Smooth muscle cell (in vitro differentiated cells): ENCODE measurements around the gene PIK3R4. TPM values are rescaled to one million over a fixed set of nuclear protein-coding genes. Genes with fewer than 3 reads are reported as not detected.

Experiments
- DNase-seq: peaks from one replicate; lab custom pipeline; 2025; ENCODE audit not compliant: unreplicated experiment; lab: John Stamatoyannopoulos, UW
- H2AFZ ChIP-seq: fragments of 200-600 bp; sonication (generic); 2 replicates; pipeline ENCODE4 v1.6.0; 2016; ENCODE audit warnings: antibody characterized with exemption, low read depth, mild to moderate bottlenecking
- H3F3A ChIP-seq: fragments of 200-600 bp; sonication (generic); 2 replicates; pipeline ENCODE4 v1.6.0; 2017; ENCODE audit warnings: antibody characterized with exemption, low read depth
- H3K27ac ChIP-seq: fragments of 200-600 bp; sonication (generic); 2 replicates; pipeline ENCODE4 v1.5.1; 2016; ENCODE audit warnings: low read depth, mild to moderate bottlenecking
- H3K27me3 ChIP-seq: fragments of 200-600 bp; sonication (generic); 2 replicates; pipeline ENCODE4 v1.6.1; 2016; ENCODE audit warnings: low read depth, mild to moderate bottlenecking
- H3K36me3 ChIP-seq: fragments of 200-600 bp; sonication (generic); 2 replicates; pipeline ENCODE4 v1.5.1; 2016; ENCODE audit warnings: low read depth
- H3K4me1 ChIP-seq: fragments of 200-600 bp; sonication (generic); 2 replicates; pipeline ENCODE4 v1.5.1; 2016; ENCODE audit warnings: low read depth
- H3K4me2 ChIP-seq: fragments of 200-600 bp; sonication (generic); 2 replicates; pipeline ENCODE4 v1.6.0; 2016; ENCODE audit warnings: mild to moderate bottlenecking
- H3K4me3 ChIP-seq: fragments of 200-600 bp; sonication (generic); 2 replicates; pipeline ENCODE4 v1.5.1; 2016; ENCODE audit warnings: mild to moderate bottlenecking
- H3K79me2 ChIP-seq: fragments of 200-600 bp; sonication (generic); 2 replicates; pipeline ENCODE4 v1.6.0; 2016; ENCODE audit warnings: low read depth, mild to moderate bottlenecking
- H3K9ac ChIP-seq: fragments of 200-600 bp; sonication (generic); 2 replicates; pipeline ENCODE4 v1.6.0; 2016; ENCODE audit warnings: low read depth
- H3K9me3 ChIP-seq: fragments of 200-600 bp; sonication (generic); replicated peaks from 2 replicates; pipeline ENCODE4 v1.5.1; 2016; ENCODE audit warnings: low read depth
- H4K20me1 ChIP-seq: fragments of 200-600 bp; sonication (generic); 2 replicates; pipeline ENCODE4 v1.6.0; 2016; ENCODE audit warnings: low read depth
- WGBS: methylation state at CpG from one replicate; pipeline ENCODE4 v1.1.7; 2016; ENCODE audit warnings: low lambda C conversion rate; 5-methylcytosine and 5-hydroxymethylcytosine counted together
- polyA plus RNA-seq: library from polyadenylated mRNA; unstranded; fragments of >200 nt; fragmentation: Nextera tagmentation; extraction: Ambion mirVana; gene quantifications from 2 replicates; pipeline ENCODE4 v1.2.1, GENCODE V29; 2016
- total RNA-seq: library from RNA; depleted of rRNA; stranded (reverse); fragments of >200 nt; gene quantifications from 2 replicates; pipeline ENCODE4 v1.2.3, GENCODE V29; 2014
- TF ChIP-seq, protein P1 (sequence below): fragments of 200-600 bp; sonication (generic); IDR thresholded peaks from 2 replicates; pipeline ENCODE4 v1.5.1; 2017; ENCODE audit warnings: borderline replicate concordance, mild to moderate bottlenecking, antibody characterized with exemption; ENCODE audit not compliant: insufficient read depth, poor library complexity, severe bottlenecking

PIK3R4 gene
- total and polyA plus RNA-seq, 2 experiments from 2014 or later = 18.3 to 46.4 TPM

DNA sequence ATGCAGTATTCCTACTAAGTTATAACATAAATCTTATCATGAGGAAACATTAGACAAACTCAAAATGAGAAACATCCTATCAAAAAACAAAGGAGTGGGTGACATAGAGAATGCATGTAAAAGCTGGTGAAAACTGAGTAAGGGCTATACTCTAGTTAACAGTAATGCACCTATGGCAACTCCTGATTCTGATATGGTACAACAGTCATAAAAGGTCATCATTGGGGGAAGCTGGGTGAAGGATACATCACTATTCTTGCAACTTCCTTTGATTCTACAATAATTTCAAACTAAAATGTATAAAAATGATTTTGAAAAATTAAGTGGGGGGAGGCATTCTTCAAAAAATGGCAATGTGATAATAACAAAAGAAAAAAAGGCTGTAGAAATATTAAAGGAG lies 6.8 kb downstream of the PIK3R4 start:
- no peak overlapping the region for H3K4me3 ChIP-seq
- no peak overlapping the region for H3K9ac ChIP-seq
- no peaks in the 10 kb centered on the region for H3K9me3 ChIP-seq
- H3K4me1 ChIP-seq = peaks cover 12% of the 10 kb centered on the region
- no peak overlapping the region for H3K27ac ChIP-seq
- H3K36me3 ChIP-seq = peaks cover 8% of the 10 kb centered on the region
- no peaks in the 10 kb centered on the region for H3K27me3 ChIP-seq
- TF ChIP-seq, protein P1, sequence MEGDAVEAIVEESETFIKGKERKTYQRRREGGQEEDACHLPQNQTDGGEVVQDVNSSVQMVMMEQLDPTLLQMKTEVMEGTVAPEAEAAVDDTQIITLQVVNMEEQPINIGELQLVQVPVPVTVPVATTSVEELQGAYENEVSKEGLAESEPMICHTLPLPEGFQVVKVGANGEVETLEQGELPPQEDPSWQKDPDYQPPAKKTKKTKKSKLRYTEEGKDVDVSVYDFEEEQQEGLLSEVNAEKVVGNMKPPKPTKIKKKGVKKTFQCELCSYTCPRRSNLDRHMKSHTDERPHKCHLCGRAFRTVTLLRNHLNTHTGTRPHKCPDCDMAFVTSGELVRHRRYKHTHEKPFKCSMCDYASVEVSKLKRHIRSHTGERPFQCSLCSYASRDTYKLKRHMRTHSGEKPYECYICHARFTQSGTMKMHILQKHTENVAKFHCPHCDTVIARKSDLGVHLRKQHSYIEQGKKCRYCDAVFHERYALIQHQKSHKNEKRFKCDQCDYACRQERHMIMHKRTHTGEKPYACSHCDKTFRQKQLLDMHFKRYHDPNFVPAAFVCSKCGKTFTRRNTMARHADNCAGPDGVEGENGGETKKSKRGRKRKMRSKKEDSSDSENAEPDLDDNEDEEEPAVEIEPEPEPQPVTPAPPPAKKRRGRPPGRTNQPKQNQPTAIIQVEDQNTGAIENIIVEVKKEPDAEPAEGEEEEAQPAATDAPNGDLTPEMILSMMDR = no peak
- no peak for DNase-seq
- H3F3A ChIP-seq = no peaks in the 10 kb centered on the region
- no peak overlapping the region for H3K4me2 ChIP-seq
- H4K20me1 ChIP-seq = no peaks in the 10 kb centered on the region
- no peak overlapping the region for H2AFZ ChIP-seq
- peaks cover 78% of the 10 kb centered on the region for H3K79me2 ChIP-seq

- no peaks in the 10 kb centered on the region for H4K20me1 ChIP-seq
- peaks cover 61% of the 10 kb centered on the region for H3K79me2 ChIP-seq
- H2AFZ ChIP-seq = no peak overlapping the region
- H3K27me3 ChIP-seq = no peaks in the 10 kb centered on the region
- no peak overlapping the region for H3K27ac ChIP-seq
- peaks cover 2% of the 10 kb centered on the region for H3K4me1 ChIP-seq
- TF ChIP-seq, protein P1 = no peak
- H3K4me3 ChIP-seq = no peak overlapping the region
- peaks cover 3% of the 10 kb centered on the region for H3K36me3 ChIP-seq
- H3K9me3 ChIP-seq = no peaks in the 10 kb centered on the region
- H3F3A ChIP-seq = no peaks in the 10 kb centered on the region
- DNase-seq = no peak
- H3K9ac ChIP-seq = no peak overlapping the region
- 97% methylated on average over 4 of the region's 4 CpGs for whole genome bisulfite sequencing
- H3K4me2 ChIP-seq = no peak overlapping the region
Measured at GRCh38 chr3:130738241-130738640, 8.4 kb downstream of the PIK3R4 start.

DNA sequence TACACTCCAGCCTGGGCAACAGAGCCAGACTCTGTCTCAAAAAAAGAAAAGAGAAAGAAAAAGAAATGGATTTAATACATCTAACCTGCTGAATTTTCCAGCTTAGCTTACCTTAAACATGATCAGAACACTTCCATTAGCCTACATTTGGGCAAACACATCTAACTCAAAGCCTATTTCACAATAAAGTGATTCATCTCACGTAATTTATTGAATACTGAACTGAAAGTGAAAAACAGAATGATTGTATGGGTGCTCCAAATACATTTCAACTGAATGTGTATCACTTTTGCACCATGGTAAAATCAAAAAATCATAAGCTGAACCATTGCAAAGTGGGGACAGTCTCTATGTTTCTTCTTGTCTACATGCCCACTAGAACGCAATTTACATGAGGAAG lies 9.0 kb downstream of the PIK3R4 start:
- DNase-seq = no peak
- no peak overlapping the region for H3K4me2 ChIP-seq
- H3K79me2 ChIP-seq = peaks cover 55% of the 10 kb centered on the region
- no peaks in the 10 kb centered on the region for H3F3A ChIP-seq
- peaks cover 3% of the 10 kb centered on the region for H3K36me3 ChIP-seq
- H3K9me3 ChIP-seq = no peaks in the 10 kb centered on the region
- H2AFZ ChIP-seq = no peak overlapping the region
- no peak overlapping the region for H3K4me3 ChIP-seq
- H4K20me1 ChIP-seq = no peaks in the 10 kb centered on the region
- H3K9ac ChIP-seq = no peak overlapping the region
- no peak overlapping the region for H3K27ac ChIP-seq
- no peaks in the 10 kb centered on the region for H3K4me1 ChIP-seq
- WGBS = 98% methylated on average over 2 of the region's 2 CpGs
- TF ChIP-seq, protein P1 = no peak
- no peaks in the 10 kb centered on the region for H3K27me3 ChIP-seq

DNA sequence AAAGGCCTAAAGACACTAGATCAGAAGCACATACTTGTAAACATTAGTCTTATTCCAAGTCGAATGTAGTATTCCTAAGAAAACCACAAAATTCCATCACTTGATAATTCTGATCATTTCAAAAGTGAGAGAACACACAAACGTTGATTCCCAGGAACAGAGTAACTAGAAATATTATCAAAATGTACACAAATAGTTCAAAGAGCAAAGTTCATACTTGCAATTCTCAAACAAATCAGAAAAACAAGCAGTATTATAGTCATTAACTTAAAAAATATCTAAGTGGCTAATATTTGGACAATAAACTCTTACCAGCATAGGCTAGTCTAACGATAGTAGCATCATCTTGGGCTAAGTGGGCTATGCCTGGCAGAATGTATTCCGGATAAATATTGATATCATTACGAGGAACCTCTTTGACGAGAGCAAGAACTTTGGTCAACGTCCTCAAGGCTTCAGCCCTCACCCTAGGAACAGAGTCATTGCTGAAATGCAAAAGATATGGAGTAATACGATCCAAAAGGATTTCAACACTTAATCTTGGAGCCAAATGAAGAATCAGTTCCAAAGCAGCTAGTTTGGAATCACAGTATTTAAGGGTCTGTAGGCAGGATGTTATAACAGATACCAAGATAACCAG lies 13.3 kb downstream of the PIK3R4 start:
- no peaks in the 10 kb centered on the region for H3K27me3 ChIP-seq
- H3K9ac ChIP-seq = no peak overlapping the region
- H3K27ac ChIP-seq = no peak overlapping the region
- H3K4me2 ChIP-seq = no peak overlapping the region
- H3K79me2 ChIP-seq = peaks cover 19% of the 10 kb centered on the region
- H3K4me3 ChIP-seq = no peak overlapping the region
- H3F3A ChIP-seq = peaks cover 9% of the 10 kb centered on the region
- WGBS = 92% methylated on average over 8 of the region's 8 CpGs
- no peaks in the 10 kb centered on the region for H3K36me3 ChIP-seq
- H3K4me1 ChIP-seq = no peaks in the 10 kb centered on the region
- no peaks in the 10 kb centered on the region for H3K9me3 ChIP-seq
- no peak for DNase-seq
- H2AFZ ChIP-seq = no peak overlapping the region
- H4K20me1 ChIP-seq = no peaks in the 10 kb centered on the region
- TF ChIP-seq, protein P1 = no peak
